AG09319 (cell line): ENCODE data around the gene MORC1.

Experiments
- DNase-seq: peaks from one replicate; pipeline ENCODE4 v3.0.0-alpha.2; 2010; ENCODE audit warnings: low read depth; ENCODE audit errors: extremely low read depth
- TF ChIP-seq, protein P1 (sequence below): IDR thresholded peaks from 2 replicates; pipeline ENCODE4 v1.5.1; 2011; ENCODE audit warnings: low read depth, mild to moderate bottlenecking, inconsistent platforms, low read length, moderate library complexity

MORC1 gene

DNA sequence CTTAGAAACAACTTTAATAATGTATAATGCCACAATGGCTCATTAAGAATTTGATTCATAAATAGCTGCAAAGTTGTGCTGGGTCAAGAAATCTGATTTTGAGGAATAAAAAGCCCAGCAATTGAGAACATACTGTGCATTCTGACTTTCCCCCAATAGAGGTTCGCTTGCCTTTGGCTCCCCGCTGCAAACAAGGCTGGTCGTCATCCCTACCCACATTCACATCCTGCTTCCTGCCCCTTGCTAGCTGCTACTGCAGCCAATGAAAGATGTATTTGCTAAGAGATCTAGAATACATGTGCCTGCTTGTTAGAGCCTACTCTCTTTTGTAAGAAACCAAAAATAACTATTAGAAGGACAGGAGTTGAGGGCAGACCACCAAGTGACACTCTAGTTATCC is 112.5 kb downstream of the MORC1 start:
- TF ChIP-seq, protein P1, sequence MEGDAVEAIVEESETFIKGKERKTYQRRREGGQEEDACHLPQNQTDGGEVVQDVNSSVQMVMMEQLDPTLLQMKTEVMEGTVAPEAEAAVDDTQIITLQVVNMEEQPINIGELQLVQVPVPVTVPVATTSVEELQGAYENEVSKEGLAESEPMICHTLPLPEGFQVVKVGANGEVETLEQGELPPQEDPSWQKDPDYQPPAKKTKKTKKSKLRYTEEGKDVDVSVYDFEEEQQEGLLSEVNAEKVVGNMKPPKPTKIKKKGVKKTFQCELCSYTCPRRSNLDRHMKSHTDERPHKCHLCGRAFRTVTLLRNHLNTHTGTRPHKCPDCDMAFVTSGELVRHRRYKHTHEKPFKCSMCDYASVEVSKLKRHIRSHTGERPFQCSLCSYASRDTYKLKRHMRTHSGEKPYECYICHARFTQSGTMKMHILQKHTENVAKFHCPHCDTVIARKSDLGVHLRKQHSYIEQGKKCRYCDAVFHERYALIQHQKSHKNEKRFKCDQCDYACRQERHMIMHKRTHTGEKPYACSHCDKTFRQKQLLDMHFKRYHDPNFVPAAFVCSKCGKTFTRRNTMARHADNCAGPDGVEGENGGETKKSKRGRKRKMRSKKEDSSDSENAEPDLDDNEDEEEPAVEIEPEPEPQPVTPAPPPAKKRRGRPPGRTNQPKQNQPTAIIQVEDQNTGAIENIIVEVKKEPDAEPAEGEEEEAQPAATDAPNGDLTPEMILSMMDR = no peak
- no peak for DNase-seq

DNA sequence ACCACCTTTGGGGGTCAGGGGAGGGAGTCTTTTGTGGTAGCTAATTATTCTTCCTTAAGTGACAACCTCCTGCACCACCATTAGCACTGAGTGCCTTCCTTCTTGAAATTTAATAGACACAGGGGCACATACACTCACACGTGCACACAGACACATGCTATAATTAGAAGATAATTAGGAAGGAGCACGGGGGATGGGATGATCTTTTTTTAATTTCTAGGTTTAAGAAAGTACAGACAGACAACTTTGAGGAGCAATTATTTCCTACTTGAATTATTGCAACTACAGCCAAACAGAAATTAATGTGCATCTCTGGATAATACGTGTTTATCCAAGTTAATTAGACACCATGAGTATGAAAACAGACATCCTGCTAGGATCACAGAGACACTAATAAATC is 119.5 kb downstream of the MORC1 start:
- DNase-seq = no peak

DNA sequence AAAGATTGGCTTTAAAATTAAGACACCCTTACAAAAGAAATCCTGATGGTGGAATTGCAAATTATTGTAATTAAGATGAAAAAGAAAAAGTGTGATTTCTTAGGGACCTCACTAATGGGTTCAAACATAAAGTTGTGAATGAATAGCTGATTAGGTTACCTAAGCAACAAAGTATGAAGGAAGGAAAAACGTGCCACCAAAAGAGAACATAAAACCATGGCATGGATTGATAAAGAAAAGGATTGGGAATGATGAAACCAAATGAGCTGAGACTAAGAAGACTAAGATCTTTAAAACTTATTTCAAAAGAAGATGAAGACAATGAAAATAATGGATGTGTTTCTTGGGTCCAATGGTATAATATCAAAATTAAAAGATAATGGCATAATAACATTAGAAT is 132.1 kb downstream of the MORC1 start:
- TF ChIP-seq, protein P1 = no peak
- DNase-seq = no peak

More for the DNA sequence above, 119.5 kb downstream of the MORC1 start:
- TF ChIP-seq, protein P1 = no peak

DNA sequence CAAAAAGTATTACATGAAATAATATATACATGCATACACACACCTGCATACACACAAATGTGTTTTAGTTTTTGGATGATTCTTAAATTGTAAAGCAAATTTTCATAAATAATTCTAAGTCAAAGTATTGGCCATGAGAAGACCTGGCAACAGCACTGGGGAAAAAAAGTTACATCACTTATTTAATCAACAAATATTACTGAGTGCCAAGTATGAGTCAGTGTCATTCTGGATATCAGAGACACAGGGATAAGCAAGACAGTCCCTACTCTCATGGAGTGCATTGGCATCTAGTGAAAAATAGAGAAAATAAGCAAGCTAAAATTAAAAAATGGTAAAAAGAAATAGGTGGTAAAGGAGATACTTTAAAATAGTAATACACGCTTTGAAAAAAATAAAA is 134.9 kb downstream of the MORC1 start:
- TF ChIP-seq, protein P1 = no peak
- no peak for DNase-seq

DNA sequence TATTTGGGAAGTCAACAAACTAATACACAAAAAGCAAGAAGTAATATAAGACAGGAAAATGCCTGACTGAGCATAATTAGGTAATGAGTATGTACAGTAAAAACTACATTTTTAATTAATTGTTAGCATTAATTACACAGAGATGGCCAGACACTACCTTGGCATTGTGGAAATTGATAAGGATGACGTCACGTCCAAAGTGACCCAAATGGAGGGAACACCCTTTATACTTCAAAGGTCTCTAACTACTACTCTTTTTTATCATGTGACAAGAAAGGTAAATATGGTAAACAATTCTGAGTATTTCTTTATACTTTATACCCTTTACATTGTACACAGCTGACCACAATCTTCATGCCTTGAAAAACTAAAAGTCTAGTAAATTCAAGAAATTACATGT is 141.9 kb downstream of the MORC1 start:
- DNase-seq = no peak
- TF ChIP-seq, protein P1 = no peak

DNA sequence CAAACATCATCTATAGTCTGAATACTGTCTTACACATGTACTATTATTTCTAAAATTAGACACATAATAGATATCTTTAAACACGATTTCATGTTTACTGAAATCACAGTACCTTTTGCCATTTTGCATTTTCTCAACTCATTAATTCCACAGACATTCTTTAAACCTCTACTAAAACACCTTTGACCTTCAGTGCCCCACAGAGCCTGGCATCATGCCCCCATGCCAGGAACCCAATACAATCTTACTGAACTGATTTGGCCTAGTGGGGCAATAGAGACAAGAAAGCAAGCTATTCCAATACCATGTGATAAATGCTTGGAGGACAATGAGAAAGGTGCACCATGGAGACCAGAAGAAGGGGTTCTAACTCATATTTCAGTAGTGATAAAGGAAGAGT is 144.9 kb downstream of the MORC1 start:
- TF ChIP-seq, protein P1 = no peak
- no peak for DNase-seq

DNA sequence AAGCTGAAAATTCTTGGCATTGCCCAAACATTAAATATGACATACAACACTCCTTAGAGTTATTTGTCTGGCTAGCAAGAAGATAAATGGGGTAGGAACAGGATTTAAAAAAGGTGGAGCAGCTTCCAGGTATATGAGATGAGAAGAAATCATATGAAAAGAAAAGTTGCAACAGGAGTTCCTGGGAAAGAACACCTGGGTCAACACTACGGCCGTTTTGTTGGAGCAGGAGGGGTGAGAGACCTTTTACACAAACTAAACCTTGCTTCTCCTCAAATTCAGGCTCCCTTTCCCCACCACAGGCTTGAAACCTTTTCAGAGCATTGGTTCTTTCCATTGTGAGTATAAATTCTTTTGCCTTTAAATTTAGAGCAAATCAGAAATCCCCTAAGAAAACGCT is 145.5 kb downstream of the MORC1 start:
- TF ChIP-seq, protein P1 = no peak
- DNase-seq = no peak
